IPS DF 19.7 (cell line): Measurements from ENCODE around the gene ARHGAP35.
"Not testable (repeated sequence)": the region's sequence is repeated elsewhere in the genome, so short reads cannot be mapped to it uniquely, and the experiment has no call there.

Experiments
- DNase-seq: peaks from one replicate; pipeline ENCODE4 v3.0.0-alpha.2; 2013; ENCODE audit warnings: low read depth, low spot score

Gene ARHGAP35

GRCh38 chr19:46844067-46844489 is 16.7 kb upstream of the ARHGAP35 start:
- DNase-seq: no peak

GRCh38 chr19:46845959-46846459 is 14.8 kb upstream of the ARHGAP35 start:
- no peak for DNase-seq

- no peak for DNase-seq
Measured at GRCh38 chr19:46847528-46847927, 13.3 kb upstream of the ARHGAP35 start.

DNA sequence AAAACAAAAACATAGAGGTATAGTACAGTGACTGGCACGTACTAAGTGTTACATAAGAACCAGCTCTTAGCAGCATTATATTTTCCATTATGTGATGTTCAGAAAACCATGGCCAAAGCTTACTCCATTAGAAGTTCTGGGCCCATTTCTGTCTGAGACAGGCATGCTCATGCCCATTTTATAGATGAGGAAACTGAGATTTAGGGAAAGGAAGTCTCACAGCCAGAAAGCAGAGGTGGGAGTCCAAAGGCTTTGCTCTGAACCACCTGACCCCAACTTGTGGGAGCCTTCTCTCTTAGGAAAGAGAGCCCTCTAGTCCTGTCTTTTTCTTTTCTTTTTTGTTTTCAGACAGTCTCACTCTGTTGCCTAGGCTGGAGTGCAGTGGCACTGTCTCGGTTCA is 12.4 kb upstream of the ARHGAP35 start:
- DNase-seq: no peak

GRCh38 chr19:46849610-46850009 is 11.2 kb upstream of the ARHGAP35 start:
- no peak for DNase-seq

DNA sequence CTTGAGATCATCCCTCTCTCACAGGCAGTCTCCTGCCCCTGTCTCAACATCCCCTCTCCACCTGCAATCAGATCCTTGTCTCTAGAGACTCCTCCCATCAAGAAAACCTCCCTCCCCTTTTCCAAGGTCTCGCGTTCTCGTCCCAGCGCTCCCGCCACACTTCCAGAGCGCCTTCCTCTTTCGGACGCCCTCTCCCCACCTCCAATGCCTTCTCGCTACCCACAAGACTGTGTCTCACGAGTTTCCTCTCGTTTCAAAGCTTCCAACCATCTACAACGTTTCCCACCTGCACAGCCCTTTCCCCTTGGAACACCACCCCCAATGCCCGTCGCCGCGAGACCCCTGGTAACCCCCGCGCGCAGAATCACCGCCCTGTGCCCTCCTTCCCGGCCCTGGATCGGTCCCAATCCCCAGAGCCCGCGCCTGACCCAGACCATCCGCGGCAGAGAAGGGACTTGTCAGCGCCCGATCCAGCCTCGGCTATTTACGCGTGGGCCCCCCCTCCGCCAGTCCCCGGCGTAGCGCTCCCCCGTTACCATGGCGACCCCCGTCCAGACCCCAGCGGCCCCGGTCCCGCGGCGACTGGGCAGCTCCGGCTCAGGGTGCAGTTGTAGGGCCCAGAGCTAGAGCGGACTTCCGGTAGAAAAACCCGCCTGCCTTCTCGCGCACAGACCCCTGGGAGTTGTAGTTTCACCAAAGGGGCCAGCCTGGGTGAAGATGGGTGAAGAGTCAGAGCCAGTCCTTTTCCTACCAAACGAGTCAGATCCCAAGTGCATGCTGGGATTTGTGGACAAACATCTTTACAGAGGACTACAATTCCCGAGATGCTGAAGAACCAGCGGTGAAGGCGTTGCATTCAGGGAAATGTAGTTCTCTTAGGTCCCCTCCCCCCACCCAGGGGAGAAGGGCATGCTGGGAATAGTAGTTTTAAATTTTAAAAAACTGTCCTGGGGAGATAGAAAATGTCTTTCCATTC is 10.3 kb upstream of the ARHGAP35 start, which contains the start of gene AP2S1:
AP2S1 (minus strand) TSS at position 619 of the 976 bp plus-strand sequence; CDS start at position 539, 80 bp downstream.
- DNase-seq: peak; percentile 100

DNA sequence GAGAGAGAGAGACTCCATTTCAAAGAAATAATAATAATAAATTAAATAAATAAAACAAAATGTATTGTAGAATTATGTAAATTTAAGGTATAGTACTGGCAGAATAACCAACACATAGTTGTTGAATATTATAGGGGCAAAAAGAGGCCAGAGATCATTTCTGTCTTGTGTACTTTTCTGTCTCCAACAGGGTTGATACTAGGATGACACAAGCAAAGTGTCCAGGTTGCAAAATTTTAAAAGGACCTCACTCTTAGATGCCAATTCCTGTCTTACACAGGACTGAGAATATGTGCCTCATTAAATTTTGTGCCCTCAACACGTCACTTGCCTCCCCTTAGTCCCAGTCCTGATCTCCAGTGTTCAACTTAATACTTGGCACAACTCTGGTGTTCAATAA is 8.0 kb upstream of the ARHGAP35 start:
- no peak for DNase-seq

GRCh38 chr19:46854698-46855097 is 6.1 kb upstream of the ARHGAP35 start:
- DNase-seq: not testable (repeated sequence)

DNA sequence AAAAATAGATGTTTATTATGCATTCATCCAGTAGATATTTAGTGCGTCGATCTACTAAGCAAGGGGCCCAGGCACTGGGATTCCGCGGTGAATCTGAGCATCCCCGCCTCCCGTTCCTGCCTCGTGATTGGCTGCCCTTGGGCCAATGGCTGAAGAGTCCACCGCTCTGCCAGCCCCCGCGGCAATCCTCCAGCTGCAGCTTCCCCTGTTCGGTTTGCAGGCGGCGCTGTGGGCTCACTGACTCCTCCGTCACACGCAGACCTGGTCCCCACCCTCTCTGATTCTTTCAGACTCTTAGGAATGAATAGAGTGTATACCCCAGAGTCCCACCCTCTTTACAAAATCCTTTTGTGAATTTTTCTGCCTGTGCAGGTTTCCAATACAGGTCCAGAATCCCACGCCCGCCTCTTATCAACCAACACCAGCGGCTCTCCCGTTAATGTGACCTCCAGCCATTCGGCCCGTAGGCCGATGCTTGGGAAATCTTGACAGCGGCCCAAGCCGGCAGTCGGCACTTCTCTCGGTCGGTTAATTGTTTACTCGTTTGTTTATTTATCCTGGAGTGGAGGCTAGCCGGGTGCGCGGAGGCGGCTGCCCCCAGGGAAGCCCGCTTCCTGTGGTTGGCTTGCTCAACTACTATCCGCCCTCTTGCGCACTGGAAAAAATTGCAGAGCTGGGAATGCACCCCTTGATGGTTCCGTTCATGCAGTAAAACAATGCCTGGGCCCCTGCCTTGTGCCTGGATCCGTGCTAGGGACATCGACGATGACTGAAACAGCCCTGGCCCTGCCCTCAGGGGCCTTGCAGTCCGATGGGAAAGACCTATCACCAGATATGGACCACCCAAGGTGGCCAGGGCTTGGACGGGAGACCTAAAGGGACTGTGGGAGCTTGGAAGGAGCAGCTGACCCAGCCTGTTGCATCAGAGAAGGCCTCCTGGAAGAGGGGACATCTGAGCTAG is 4.5 kb upstream of the ARHGAP35 start:
- no peak for DNase-seq

GRCh38 chr19:46859637-46860124 is 1.1 kb upstream of the ARHGAP35 start:
- no peak for DNase-seq

DNA sequence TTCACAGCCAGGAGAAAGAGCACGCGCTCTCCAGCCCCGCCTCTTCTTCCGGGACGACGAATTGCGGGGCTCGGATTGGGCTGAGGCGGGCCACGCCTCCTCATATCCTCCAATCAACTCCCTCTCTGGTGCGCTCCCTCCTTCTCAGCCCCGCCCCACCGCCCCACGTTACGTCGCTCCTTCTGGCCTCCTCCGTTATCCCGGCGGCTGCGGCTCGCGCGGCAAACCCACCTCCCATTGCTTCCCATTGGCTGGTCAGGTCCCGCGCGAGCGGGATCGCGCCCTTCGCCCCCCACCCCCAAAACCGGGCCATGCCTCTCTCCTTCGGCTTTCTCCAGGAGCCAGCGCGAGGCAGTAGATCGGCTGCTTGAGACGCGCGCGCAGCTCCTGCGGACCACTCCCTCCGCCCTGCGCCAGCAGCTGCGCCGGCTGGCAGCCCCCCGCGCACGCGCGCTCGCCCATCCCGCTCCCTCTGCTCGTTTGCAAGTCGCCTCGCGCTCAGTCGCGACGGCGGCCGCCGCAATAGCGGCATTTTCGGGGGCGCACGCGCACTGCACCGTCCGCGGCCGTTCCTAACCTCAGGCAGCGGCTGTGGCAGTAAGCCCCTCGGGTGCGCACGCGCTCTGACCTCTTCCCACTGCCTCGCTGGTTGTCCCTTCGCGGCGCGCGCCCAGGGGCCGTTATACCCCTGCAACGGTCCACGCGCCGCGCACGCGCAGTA is 512 bp upstream of the ARHGAP35 start:
- no peak for DNase-seq

DNA sequence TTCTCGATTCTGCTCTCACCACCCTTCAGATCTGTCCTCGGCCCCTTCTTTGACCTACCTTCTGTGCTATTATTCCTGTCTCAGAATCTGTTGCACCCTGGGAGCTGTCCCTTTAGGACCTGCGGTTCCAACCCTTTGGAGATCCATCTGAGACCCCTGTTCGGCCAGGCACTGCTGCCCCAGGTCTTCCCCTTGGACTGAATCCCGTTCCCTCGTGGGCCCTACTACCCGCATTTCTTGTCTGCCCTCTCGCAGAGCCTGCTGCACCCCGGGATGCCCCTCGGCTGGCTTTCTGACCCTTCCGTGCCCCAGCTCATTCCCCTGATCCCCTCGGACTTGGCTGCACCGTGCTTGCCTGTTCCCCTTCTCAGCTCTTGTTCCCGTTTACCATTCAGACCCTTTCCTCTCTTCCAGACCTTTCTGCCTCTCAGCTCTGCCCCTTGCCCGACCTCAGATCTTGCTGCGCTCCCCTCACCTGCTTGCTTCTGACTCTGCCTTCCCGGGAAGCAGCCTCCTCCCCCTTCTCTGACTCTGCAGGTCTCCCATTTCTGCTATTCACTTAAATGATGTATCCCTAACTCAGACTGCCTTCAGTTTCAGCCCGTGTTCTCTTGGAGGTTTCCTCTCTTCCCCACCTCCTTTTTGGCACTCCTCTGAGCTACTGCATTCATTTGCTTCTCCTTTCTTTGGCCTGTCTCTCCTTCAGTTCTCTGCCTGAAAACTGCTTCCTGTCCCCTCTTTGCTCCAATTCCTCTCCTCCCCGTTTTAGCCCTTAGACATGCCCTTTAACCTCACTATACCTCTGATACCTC is 1.1 kb downstream of the ARHGAP35 start:
- DNase-seq: no peak

- DNase-seq: no peak
Measured at GRCh38 chr19:46862503-46862834, 1.7 kb downstream of the ARHGAP35 start.

- DNase-seq: no peak
Measured at GRCh38 chr19:46862974-46863632, 2.3 kb downstream of the ARHGAP35 start.

- DNase-seq: no peak
Measured at GRCh38 chr19:46863818-46864629, 3.2 kb downstream of the ARHGAP35 start.

- DNase-seq: no peak
Measured at GRCh38 chr19:46866407-46867136, 5.8 kb downstream of the ARHGAP35 start.

- no peak for DNase-seq
Measured at GRCh38 chr19:46867170-46867569, 6.4 kb downstream of the ARHGAP35 start.
